Panc1 (cell line): ENCODE measurements around the gene PPFIA4. TPM values are rescaled to one million over a fixed set of nuclear protein-coding genes. Genes with fewer than 3 reads are reported as not detected.

Source experiments
- ATAC-seq: fragments of 200-7000 bp; cut with Tn5 transposase; 2 replicates; pipeline ENCODE4 v1.9.1; 2020; ENCODE audit warnings: mild to moderate bottlenecking, moderate library complexity
- BruUV-seq: library from RNA; stranded (reverse); fragments of 400-500 nt; replicated peaks from 2 replicates; lab custom pipeline; 2021; lab: Mats Ljungman, UMichigan
- CTCF ChIA-PET: fragments of 300-600 bp; sonication (Branson Sonifier 250); formaldehyde crosslinking; loops from one replicate; lab custom pipeline; 2022; ENCODE audit warnings: antibody characterized with exemption; lab: Charles Lee
- POLR2A ChIA-PET: fragments of 300-600 bp; sonication (Branson Sonifier 250); formaldehyde crosslinking; loops from one replicate; lab custom pipeline; 2022; ENCODE audit warnings: antibody characterized with exemption; lab: Charles Lee
- DNase-seq: peaks from one replicate; pipeline ENCODE4 v3.0.0-alpha.2; 2010; ENCODE audit warnings: low read depth, low spot score
- H3K27ac ChIP-seq: 2 replicates; pipeline ENCODE4 v1.5.1; 2011; ENCODE audit warnings: mild to moderate bottlenecking, low read length, inconsistent platforms
- H3K27me3 ChIP-seq: fragments of 200-500 bp; sonication (Bioruptor generic); 2 replicates; pipeline ENCODE4 v1.6.0; 2014; ENCODE audit warnings: low read length, inconsistent platforms; ENCODE audit not compliant: control insufficient read depth, insufficient read depth
- H3K36me3 ChIP-seq: fragments of 200-500 bp; sonication (Bioruptor generic); 2 replicates; pipeline ENCODE4 v1.5.1; 2014; ENCODE audit warnings: inconsistent platforms, mild to moderate bottlenecking, low read length, moderate library complexity; ENCODE audit not compliant: control insufficient read depth, insufficient read depth
- H3K4me1 ChIP-seq: 2 replicates; pipeline ENCODE4 v1.5.1; 2011; ENCODE audit warnings: inconsistent platforms, mild to moderate bottlenecking, low read length, moderate library complexity; ENCODE audit not compliant: control insufficient read depth, insufficient read depth
- H3K4me3 ChIP-seq, 2 experiments: 2 replicates each; pipeline ENCODE4 v1.5.1; 2011 to 2012; ENCODE audit warnings: low read depth in 2 of 2, low read length in 2 of 2, mild to moderate bottlenecking in 2 of 2, inconsistent platforms in 1 of 2, moderate library complexity in 1 of 2
- H3K9me3 ChIP-seq: fragments of 200-500 bp; sonication (Bioruptor generic); 2 replicates; pipeline ENCODE4 v1.5.1; 2014; ENCODE audit warnings: low read depth, mild to moderate bottlenecking, inconsistent platforms, low read length, moderate library complexity; ENCODE audit not compliant: control insufficient read depth, insufficient read depth
- CTCF ChIP-seq: fragments of 450-650 bp; IDR thresholded peaks from 2 replicates; pipeline ENCODE4 v1.5.1; 2017; ENCODE audit warnings: mild to moderate bottlenecking
- POLR2AphosphoS5 ChIP-seq: IDR thresholded peaks from 2 replicates; pipeline ENCODE4 v1.6.1; 2012; ENCODE audit warnings: mild to moderate bottlenecking, low read depth, low read length, moderate library complexity
- REST ChIP-seq, 2 experiments: IDR thresholded peaks; 2 replicates each; pipeline ENCODE4 v1.6.1; 2011 to 2012; ENCODE audit warnings: low read depth in 2 of 2, control low read depth in 1 of 2, low read length in 1 of 2, mild to moderate bottlenecking in 1 of 2, moderate library complexity in 1 of 2; ENCODE audit not compliant: insufficient read depth in 1 of 2
- SIN3A ChIP-seq: IDR thresholded peaks from 2 replicates; pipeline ENCODE4 v1.6.1; 2012; ENCODE audit warnings: low read depth, mild to moderate bottlenecking, low read length, moderate library complexity, borderline replicate concordance; ENCODE audit not compliant: insufficient read depth
- TCF7L2 ChIP-seq: IDR thresholded peaks from 2 replicates; pipeline ENCODE4 v1.6.1; 2011; ENCODE audit warnings: mild to moderate bottlenecking, low read depth, low read length, inconsistent platforms
- in situ Hi-C: cut with HindIII; loops from 2 replicates; pipeline ENCODE4 v1.10.0; 2016; ENCODE audit warnings: low sequenced_read_pairs, low pct_unique_long_range_greater_than_20kb
- intact Hi-C: fragments of 100-400 bp; cut with micrococcal nuclease; formaldehyde crosslinking; loops from one replicate; pipeline ENCODE4 v1.10.0; 2022; ENCODE audit not compliant: unreplicated experiment
- total RNA-seq: library from RNA; stranded (reverse); gene quantifications from one replicate; pipeline ENCODE4 v1.2.1, GENCODE V29; 2021; ENCODE audit not compliant: unreplicated experiment

Gene PPFIA4
- total RNA-seq, 1 experiment from 2014 or later = 1.9 TPM

- Histone ChIP-seq H3K27ac (no peak overlapping the region), H3K36me3 (no peaks in the 10 kb centered on the region), H3K9me3 (no peaks in the 10 kb centered on the region), H3K27me3 (peaks cover 15% of the 10 kb centered on the region), H3K4me3 (no peak overlapping the region), H3K4me1 (no peaks in the 10 kb centered on the region)
- POLR2A ChIA-PET = no interaction called here
- TF ChIP-seq REST (IDR thresholded peaks at IDR 0.05; ENCODE audit: insufficient read depth in 1 of 2, low read depth in 2 of 2, low read length in 1 of 2) = no peak
- no peak for TF ChIP-seq CTCF
- no peak for TF ChIP-seq POLR2AphosphoS5
- no peak for TF ChIP-seq TCF7L2
- TF ChIP-seq SIN3A = no peak
- CTCF ChIA-PET = no interaction called here
- no TSS peak for BruUV-seq
- in situ Hi-C loops (no loop called here), intact Hi-C loops (no loop called here)
- DNase-seq (no peak), ATAC-seq (no peak)
These were observed 46.8 kb upstream of the PPFIA4 start for GRCh38 chr1:202979459-202979858.

GRCh38 chr1:202981939-202982338 is 44.4 kb upstream of the PPFIA4 start:
- no TSS peak for BruUV-seq
- no peak for ATAC-seq
- POLR2A ChIA-PET = interaction anchor here (0.6 kb wide), 1 partner anchor 37 kb away, joined by 4 read pairs; no protein-coding TSS in a partner anchor
- H3K9me3 ChIP-seq = no peaks in the 10 kb centered on the region
- TF ChIP-seq SIN3A = no peak
- TF ChIP-seq REST (IDR thresholded peaks at IDR 0.05; ENCODE audit: insufficient read depth in 1 of 2, low read depth in 2 of 2, low read length in 1 of 2) = no peak
- TF ChIP-seq CTCF = no peak
- no peak for TF ChIP-seq TCF7L2
- TF ChIP-seq POLR2AphosphoS5 = no peak
- H3K27me3 ChIP-seq = peaks cover 6% of the 10 kb centered on the region; the same call in 1 of the 2 replicates
- no peaks in the 10 kb centered on the region for H3K4me1 ChIP-seq
- CTCF ChIA-PET = interaction anchor here (0.7 kb wide), 1 partner anchor 395 kb away, joined by 5 read pairs; no protein-coding TSS in a partner anchor
- intact Hi-C loops (no loop called here), in situ Hi-C loops (no loop called here)
- no peak overlapping the region for H3K27ac ChIP-seq
- H3K4me3 ChIP-seq = no peak overlapping the region
- no peak for DNase-seq
- no peaks in the 10 kb centered on the region for H3K36me3 ChIP-seq
